GM13977 (cell line): ENCODE measurements around the gene DVL1.

Experiments used
- DNase-seq: peaks from one replicate; pipeline ENCODE4 v3.0.0; 2012; ENCODE audit warnings: low spot score
- in situ Hi-C: fragments of 300-500 bp; cut with MboI; formaldehyde crosslinking; loops from one replicate; pipeline ENCODE4 v1.12.0; 2022; ENCODE audit warnings: low sequenced_read_pairs, low pct_unique_long_range_greater_than_20kb, mixed read lengths, inconsistent platforms; ENCODE audit not compliant: unreplicated experiment
- TF ChIP-seq, protein P1 (sequence below): IDR thresholded peaks from 2 replicates; pipeline ENCODE4 v1.5.1; 2012; ENCODE audit warnings: mild to moderate bottlenecking, control low read depth; ENCODE audit not compliant: insufficient read depth; ENCODE audit errors: extremely low read depth, missing control alignments

The DVL1 gene

DNA sequence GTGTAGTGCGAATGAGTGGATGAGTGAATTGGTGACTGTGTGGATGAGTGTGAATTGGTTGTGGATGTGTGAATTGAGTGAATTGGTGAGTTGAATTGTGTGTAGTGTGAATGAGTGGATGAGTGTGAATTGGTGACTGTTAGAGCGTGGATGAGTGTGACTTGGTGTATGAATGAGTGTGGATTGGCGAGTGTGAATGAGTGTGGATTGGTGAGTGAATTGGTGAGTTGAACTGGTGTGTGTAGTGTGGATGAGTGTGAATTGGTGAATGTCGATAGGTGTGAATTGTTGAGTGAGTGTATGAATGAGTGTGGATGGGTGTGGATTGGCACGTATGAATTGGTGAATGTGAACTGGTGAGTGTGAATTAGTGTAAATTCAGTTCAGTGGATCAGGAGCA lies 18.1 kb upstream of the DVL1 start:
- TF ChIP-seq, protein P1, sequence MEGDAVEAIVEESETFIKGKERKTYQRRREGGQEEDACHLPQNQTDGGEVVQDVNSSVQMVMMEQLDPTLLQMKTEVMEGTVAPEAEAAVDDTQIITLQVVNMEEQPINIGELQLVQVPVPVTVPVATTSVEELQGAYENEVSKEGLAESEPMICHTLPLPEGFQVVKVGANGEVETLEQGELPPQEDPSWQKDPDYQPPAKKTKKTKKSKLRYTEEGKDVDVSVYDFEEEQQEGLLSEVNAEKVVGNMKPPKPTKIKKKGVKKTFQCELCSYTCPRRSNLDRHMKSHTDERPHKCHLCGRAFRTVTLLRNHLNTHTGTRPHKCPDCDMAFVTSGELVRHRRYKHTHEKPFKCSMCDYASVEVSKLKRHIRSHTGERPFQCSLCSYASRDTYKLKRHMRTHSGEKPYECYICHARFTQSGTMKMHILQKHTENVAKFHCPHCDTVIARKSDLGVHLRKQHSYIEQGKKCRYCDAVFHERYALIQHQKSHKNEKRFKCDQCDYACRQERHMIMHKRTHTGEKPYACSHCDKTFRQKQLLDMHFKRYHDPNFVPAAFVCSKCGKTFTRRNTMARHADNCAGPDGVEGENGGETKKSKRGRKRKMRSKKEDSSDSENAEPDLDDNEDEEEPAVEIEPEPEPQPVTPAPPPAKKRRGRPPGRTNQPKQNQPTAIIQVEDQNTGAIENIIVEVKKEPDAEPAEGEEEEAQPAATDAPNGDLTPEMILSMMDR, result no peak
- in situ Hi-C loops, result no loop called here

DNA sequence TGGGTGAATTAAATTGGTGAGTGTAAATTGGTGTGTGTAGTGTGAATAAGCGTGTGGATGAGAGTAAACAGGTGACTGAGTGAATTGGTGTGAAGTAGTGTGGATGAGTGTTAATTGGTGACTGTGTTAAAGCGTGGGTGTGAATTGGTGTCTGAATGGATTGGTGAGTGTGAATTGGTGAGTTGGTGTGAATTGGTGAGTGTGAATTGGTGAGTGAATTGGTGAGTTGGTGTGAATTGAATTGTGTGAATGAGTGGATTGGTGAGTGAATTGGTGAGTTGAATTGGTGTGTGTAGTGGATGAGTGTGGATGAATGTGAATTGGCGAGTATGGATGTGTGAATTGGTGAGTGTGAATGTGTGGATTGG lies 17.5 kb upstream of the DVL1 start:
- DNase-seq, result no peak
- TF ChIP-seq, protein P1, result no peak
- in situ Hi-C loops, result no loop called here

More for the DNA sequence above, 18.1 kb upstream of the DVL1 start:
- DNase-seq, result no peak

DNA sequence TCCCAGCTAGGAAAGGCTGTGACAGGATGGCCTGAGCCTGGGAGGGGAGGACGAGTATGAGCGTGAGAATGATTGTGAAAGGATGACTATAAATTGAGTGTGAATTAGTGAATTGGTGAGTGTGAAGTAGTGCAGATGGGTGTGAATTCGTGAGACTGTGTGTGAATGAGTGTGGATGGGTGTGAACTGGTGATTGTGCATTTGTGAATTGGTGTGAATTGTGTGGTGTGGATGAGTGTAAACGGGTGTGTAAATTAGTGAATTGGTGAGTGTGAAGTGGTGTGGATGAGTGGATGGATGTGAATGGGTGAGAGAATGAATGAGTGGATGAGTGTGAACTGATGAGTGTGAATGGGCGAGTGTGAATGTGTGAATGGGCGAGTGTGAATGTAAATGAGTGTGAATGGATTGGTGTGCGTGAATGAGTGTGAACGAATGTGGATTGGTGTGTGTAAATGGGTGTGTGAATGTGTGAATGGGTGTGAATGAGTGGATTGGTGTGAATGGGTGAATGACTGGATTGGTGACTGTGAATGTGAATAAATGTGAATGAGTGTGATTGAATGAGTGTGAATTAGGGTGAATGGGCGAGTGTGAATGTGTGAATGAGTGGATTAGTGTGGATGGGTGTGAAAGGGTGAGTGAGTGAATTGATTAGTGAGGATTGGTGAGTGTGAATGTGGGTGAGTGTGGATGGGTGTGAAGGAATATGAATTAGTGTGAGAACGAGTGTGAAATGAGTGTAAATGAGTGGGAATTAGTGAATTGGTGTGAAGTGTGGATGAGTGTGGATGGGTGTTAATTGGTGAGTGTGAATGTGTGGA lies 16.9 kb upstream of the DVL1 start:
- TF ChIP-seq, protein P1, result no peak
- no peak for DNase-seq
- in situ Hi-C loops, result no loop called here

DNA sequence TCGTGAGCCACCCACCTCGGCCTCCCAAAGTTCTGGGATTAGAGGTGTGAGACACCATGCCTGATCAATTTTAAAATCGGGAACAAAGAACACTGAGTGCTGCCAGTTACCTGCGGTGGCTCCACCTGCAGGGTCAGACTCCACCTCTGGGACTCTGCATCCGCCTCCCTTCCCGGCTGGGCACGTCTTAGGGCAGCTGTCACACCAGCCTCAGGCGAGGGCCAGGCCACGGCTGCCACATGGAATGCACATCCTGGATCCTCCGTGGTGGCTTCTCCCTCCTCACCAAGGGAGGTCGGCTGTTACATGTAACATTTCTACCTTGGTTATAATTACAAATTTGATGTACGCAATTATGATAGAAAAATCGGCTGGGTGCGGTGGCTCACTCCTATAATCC lies 15.0 kb upstream of the DVL1 start:
- in situ Hi-C loops, result no loop called here
- DNase-seq, result no peak
- TF ChIP-seq, protein P1, result no peak

DNA sequence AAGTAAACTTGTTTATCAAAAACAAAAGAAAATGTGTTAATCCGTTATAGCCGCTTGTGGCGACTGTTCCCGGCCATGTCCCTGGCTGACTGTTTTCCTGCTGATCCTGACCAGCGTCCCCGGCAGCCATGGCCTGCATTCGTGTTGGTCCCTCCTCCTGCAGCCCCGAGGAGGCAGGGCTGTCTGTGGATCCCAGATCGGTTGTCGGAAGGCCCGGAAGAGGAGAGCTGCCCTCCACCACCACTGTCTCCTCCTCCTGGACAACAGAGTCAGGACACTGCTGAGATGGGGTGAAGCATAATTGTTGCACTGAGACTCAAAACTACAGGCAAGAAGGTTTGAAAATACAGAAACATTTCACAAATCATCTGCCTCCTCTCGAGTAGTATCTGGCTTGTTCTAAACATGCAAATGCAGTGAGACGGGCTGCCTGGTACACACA lies 12.8 kb upstream of the DVL1 start:
- in situ Hi-C loops, result no loop called here
- TF ChIP-seq, protein P1, result no peak
- no peak for DNase-seq

DNA sequence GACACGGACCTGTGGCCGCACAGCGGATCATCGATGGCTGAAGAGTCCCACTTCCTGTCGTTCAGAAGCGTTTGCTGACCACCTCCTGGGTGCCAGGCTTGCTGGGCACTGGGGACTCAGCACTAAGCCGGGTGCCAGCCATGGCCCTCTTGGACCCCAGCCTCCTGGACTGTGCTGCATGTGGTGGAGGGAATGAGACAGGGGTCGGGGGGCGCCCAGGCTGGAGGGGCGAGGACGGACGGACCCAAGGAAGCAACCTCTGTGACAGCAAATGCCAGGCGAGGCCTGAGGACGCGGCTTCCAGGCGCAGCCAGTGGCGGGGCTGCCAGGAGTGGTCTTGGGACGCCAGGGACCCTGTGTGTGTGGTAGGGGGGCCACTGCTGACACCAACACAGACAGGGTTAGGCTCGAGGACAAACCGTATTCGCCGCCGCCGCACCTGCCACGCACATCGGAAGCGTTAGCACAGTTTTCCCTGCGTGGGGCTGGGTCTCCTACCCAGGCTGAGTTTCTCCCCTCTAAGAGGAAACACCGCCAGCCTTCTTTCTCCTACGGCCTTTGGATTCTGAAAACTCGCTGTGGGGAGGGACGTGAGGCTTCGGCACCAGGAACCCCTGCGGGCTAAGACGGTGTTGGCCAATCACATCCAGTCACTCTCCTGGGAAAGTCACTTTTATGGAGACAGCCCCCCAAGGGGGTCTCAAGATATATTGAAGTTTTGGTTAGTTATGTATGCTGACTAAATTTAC lies 12.2 kb upstream of the DVL1 start:
- in situ Hi-C loops, result no loop called here
- no peak for DNase-seq
- TF ChIP-seq, protein P1, result no peak
